H9 (cell line): ENCODE data around the gene BMP2K. TPM values are rescaled to one million over a fixed set of nuclear protein-coding genes. Genes with fewer than 3 reads are reported as not detected.

Experiments used
- DNase-seq: peaks from one replicate; pipeline ENCODE4 v3.0.0-alpha.2; 2017
- H2AFZ ChIP-seq: one replicate; pipeline ENCODE4 v1.6.1; 2013; ENCODE audit warnings: mild to moderate bottlenecking, low read length, control low read depth, moderate library complexity
- H2AK5ac ChIP-seq: 2 replicates; pipeline ENCODE4 v1.6.1; 2013; ENCODE audit warnings: low read length, control low read depth, mixed read lengths; ENCODE audit not compliant: insufficient read length
- H2BK120ac ChIP-seq: one replicate; pipeline ENCODE4 v1.6.1; 2013; ENCODE audit warnings: low read depth, mild to moderate bottlenecking, low read length, control low read depth, inconsistent platforms; ENCODE audit not compliant: poor library complexity, severe bottlenecking
- H2BK12ac ChIP-seq: 2 replicates; pipeline ENCODE4 v1.6.1; 2013; ENCODE audit warnings: low read length, control low read depth, mixed read lengths, low read depth; ENCODE audit not compliant: insufficient read length
- H2BK15ac ChIP-seq: 2 replicates; pipeline ENCODE4 v1.6.1; 2013; ENCODE audit warnings: low read depth, low read length, control low read depth
- H2BK20ac ChIP-seq: one replicate; pipeline ENCODE4 v1.6.1; 2013; ENCODE audit warnings: low read depth, mild to moderate bottlenecking, low read length, control low read depth, inconsistent platforms; ENCODE audit not compliant: poor library complexity, severe bottlenecking
- H2BK5ac ChIP-seq: 2 replicates; pipeline ENCODE4 v1.6.1; 2013; ENCODE audit warnings: low read length, control low read depth, mixed read lengths; ENCODE audit not compliant: insufficient read length
- H3K14ac ChIP-seq: 2 replicates; pipeline ENCODE4 v1.6.1; 2013; ENCODE audit warnings: low read length, control low read depth; ENCODE audit not compliant: insufficient read depth
- H3K18ac ChIP-seq: 2 replicates; pipeline ENCODE4 v1.6.1; 2013; ENCODE audit warnings: low read depth, mild to moderate bottlenecking, mixed read lengths, low read length, control low read depth; ENCODE audit not compliant: insufficient read length
- H3K23ac ChIP-seq: 2 replicates; pipeline ENCODE4 v1.6.1; 2013; ENCODE audit warnings: low read length, control low read depth, mixed read lengths, low read depth; ENCODE audit not compliant: insufficient read length
- H3K23me2 ChIP-seq: 2 replicates; pipeline ENCODE4 v1.6.1; 2013; ENCODE audit warnings: low read depth, mild to moderate bottlenecking, mixed read lengths, low read length, control low read depth; ENCODE audit not compliant: insufficient read length, poor library complexity, severe bottlenecking
- H3K27ac ChIP-seq: 2 replicates; pipeline ENCODE4 v1.5.1; 2013; ENCODE audit warnings: low read length, control low read depth, mixed read lengths, low read depth; ENCODE audit not compliant: insufficient read length
- H3K27me3 ChIP-seq: 2 replicates; pipeline ENCODE4 v1.6.1; 2013; ENCODE audit warnings: low read length, control low read depth, inconsistent platforms; ENCODE audit not compliant: insufficient read depth
- H3K4ac ChIP-seq: 2 replicates; pipeline ENCODE4 v1.6.1; 2013; ENCODE audit warnings: low read depth, mild to moderate bottlenecking, control low read depth, inconsistent platforms, low read length, moderate library complexity
- H3K4me1 ChIP-seq: 2 replicates; pipeline ENCODE4 v1.6.1; 2013; ENCODE audit warnings: low read length, control low read depth, inconsistent platforms; ENCODE audit not compliant: insufficient read depth
- H3K4me2 ChIP-seq: 2 replicates; pipeline ENCODE4 v1.6.1; 2013; ENCODE audit warnings: low read length, control low read depth, mixed read lengths; ENCODE audit not compliant: insufficient read length, insufficient read depth
- H3K56ac ChIP-seq: 2 replicates; pipeline ENCODE4 v1.6.1; 2013; ENCODE audit warnings: low read depth, mild to moderate bottlenecking, mixed read lengths, low read length, control low read depth; ENCODE audit not compliant: insufficient read length
- H3K79me1 ChIP-seq: 2 replicates; pipeline ENCODE4 v1.6.1; 2013; ENCODE audit warnings: low read depth, mild to moderate bottlenecking, moderate library complexity, low read length, control low read depth, inconsistent platforms; ENCODE audit not compliant: insufficient read depth, poor library complexity, severe bottlenecking
- H3K79me2 ChIP-seq: 2 replicates; pipeline ENCODE4 v1.6.1; 2013; ENCODE audit warnings: low read length, control low read depth, inconsistent platforms; ENCODE audit not compliant: insufficient read depth
- H3K9ac ChIP-seq: 2 replicates; pipeline ENCODE4 v1.6.1; 2013; ENCODE audit warnings: low read length, control low read depth, mixed read lengths; ENCODE audit not compliant: insufficient read length; ENCODE audit errors: extremely low read depth
- H3K9me3 ChIP-seq: one replicate; pipeline ENCODE4 v1.6.1; 2013; ENCODE audit warnings: low read depth, low read length, inconsistent platforms; ENCODE audit not compliant: control insufficient read depth
- H3T11ph ChIP-seq: one replicate; pipeline ENCODE4 v1.6.1; 2013; ENCODE audit warnings: mild to moderate bottlenecking, low read length, control low read depth, inconsistent platforms
- H4K20me1 ChIP-seq: one replicate; pipeline ENCODE4 v1.6.1; 2013; ENCODE audit not compliant: control insufficient read depth, insufficient read length, insufficient read depth
- H4K5ac ChIP-seq: 2 replicates; pipeline ENCODE4 v1.6.1; 2013; ENCODE audit warnings: low read depth, mild to moderate bottlenecking, mixed read lengths, low read length, control low read depth; ENCODE audit not compliant: insufficient read length
- H4K8ac ChIP-seq: replicated peaks from 2 replicates; pipeline ENCODE4 v1.6.1; 2013; ENCODE audit warnings: low read length, control low read depth, mixed read lengths, low read depth; ENCODE audit not compliant: insufficient read length
- H4K91ac ChIP-seq: 2 replicates; pipeline ENCODE4 v1.6.1; 2013; ENCODE audit warnings: low read depth, mild to moderate bottlenecking, moderate library complexity, mixed read lengths, low read length, control low read depth; ENCODE audit not compliant: insufficient read length
- H3K27ac Mint-ChIP-seq, 3 experiments: 2 replicates in 2 of 3; 3 replicates in 1 of 3; pipeline ENCODE4 v1.8.0; 2020 to 2021; ENCODE audit warnings: mixed read lengths in 3 of 3, mild to moderate bottlenecking in 1 of 3, moderate library complexity in 1 of 3
- H3K27me3 Mint-ChIP-seq: 2 replicates; pipeline ENCODE4 v1.8.0; 2021; ENCODE audit warnings: low read depth, mild to moderate bottlenecking, moderate library complexity, mixed read lengths
- H3K36me3 Mint-ChIP-seq, 3 experiments: 2 replicates in 2 of 3; 3 replicates in 1 of 3; pipeline ENCODE4 v1.8.0; 2020 to 2021; ENCODE audit warnings: low read depth in 3 of 3, mixed read lengths in 3 of 3; ENCODE audit not compliant: insufficient read depth in 1 of 3
- H3K4me1 Mint-ChIP-seq, 2 experiments: 2 replicates each; pipeline ENCODE4 v1.8.0; 2020; ENCODE audit warnings: mixed read lengths in 2 of 2
- H3K4me3 Mint-ChIP-seq, 2 experiments: 2 replicates in 1 of 2; 3 replicates in 1 of 2; pipeline ENCODE4 v1.8.0; 2020 to 2021; ENCODE audit warnings: mild to moderate bottlenecking in 2 of 2, mixed read lengths in 2 of 2, moderate library complexity in 1 of 2
- H3K9me3 Mint-ChIP-seq, 2 experiments: 2 replicates in 1 of 2; 3 replicates in 1 of 2; pipeline ENCODE4 v1.8.0; 2020; ENCODE audit warnings: mild to moderate bottlenecking in 2 of 2, mixed read lengths in 2 of 2, moderate library complexity in 1 of 2
- WGBS: extraction: QIAGEN DNeasy Blood & Tissue Kit; methylation state at CpG from one replicate; pipeline ENCODE4 v1.1.7; 2013; ENCODE audit warnings: missing lambda C conversion rate, low lambda C conversion rate, mixed read lengths; ENCODE audit not compliant: insufficient read length; ENCODE audit errors: extremely low coverage; 5-methylcytosine and 5-hydroxymethylcytosine counted together
- total RNA-seq: library from RNA; stranded (reverse); gene quantifications from 2 replicates; pipeline ENCODE4 v1.2.1, GENCODE V29; 2021
- TF ChIP-seq, protein P1 (sequence below): fragments of 200-600 bp; sonication (generic); conservative IDR thresholded peaks from 3 replicates; pipeline ENCODE4 v1.8.0; 2021; ENCODE audit warnings: antibody characterized with exemption, mild to moderate bottlenecking

BMP2K gene
- total RNA-seq, 1 experiment from 2014 or later = 26.4 TPM

GRCh38 chr4:78772526-78773091, 3.5 kb upstream of the BMP2K start:
- Mint-ChIP-seq H3K36me3 (no peaks in the 10 kb centered on the region; a peak in 1 of 7 replicates), H3K27ac (no peak overlapping the region), H3K9me3 (0 out of 5 replicates have a peak, but pooled peaks cover 0 to 2% of the 10 kb centered on the region in 2 experiments), H3K27me3 (no peaks in the 10 kb centered on the region), H3K4me3 (no peak overlapping the region), H3K4me1 (peaks cover 9 to 11% of the 10 kb centered on the region in 2 experiments)
- Histone ChIP-seq H3K4me1 (no peaks in the 10 kb centered on the region), H2BK120ac (no peak overlapping the region), H3K27ac (no peak overlapping the region), H3K27me3 (no peaks in the 10 kb centered on the region), H2BK12ac (no peak overlapping the region), H2BK5ac (no peak overlapping the region), H3K4ac (no peak overlapping the region), H4K91ac (no peak overlapping the region), H2BK20ac (no peak overlapping the region), H2BK15ac (no peak overlapping the region), H3K79me2 (no peaks in the 10 kb centered on the region; the same call in 1 of the 2 replicates), H2AK5ac (no peak overlapping the region), H3T11ph (no peak overlapping the region), H3K56ac (no peak overlapping the region), H3K14ac (no peak overlapping the region), H3K9me3 (no peaks in the 10 kb centered on the region), H4K8ac (no peak overlapping the region), H2AFZ (no peak overlapping the region), H3K79me1 (no peaks in the 10 kb centered on the region), H3K23ac (no peak overlapping the region), H3K9ac (no peak overlapping the region), H4K20me1 (no peaks in the 10 kb centered on the region), H4K5ac (no peak overlapping the region), H3K18ac (no peak overlapping the region), H3K23me2 (peaks cover 7% of the 10 kb centered on the region), H3K4me2 (no peak overlapping the region)
- no peak for DNase-seq
- TF ChIP-seq, protein P1, sequence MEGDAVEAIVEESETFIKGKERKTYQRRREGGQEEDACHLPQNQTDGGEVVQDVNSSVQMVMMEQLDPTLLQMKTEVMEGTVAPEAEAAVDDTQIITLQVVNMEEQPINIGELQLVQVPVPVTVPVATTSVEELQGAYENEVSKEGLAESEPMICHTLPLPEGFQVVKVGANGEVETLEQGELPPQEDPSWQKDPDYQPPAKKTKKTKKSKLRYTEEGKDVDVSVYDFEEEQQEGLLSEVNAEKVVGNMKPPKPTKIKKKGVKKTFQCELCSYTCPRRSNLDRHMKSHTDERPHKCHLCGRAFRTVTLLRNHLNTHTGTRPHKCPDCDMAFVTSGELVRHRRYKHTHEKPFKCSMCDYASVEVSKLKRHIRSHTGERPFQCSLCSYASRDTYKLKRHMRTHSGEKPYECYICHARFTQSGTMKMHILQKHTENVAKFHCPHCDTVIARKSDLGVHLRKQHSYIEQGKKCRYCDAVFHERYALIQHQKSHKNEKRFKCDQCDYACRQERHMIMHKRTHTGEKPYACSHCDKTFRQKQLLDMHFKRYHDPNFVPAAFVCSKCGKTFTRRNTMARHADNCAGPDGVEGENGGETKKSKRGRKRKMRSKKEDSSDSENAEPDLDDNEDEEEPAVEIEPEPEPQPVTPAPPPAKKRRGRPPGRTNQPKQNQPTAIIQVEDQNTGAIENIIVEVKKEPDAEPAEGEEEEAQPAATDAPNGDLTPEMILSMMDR = no peak
- WGBS = no CpG with 5 or more reads among the region's 4 CpGs
